Subcutaneous adipose tissue (tissue), 4 donors: ENCODE data around the gene KCNN4. TPM values are rescaled to one million over a fixed set of nuclear protein-coding genes. Genes with fewer than 3 reads are reported as not detected.

Experiments used
- CTCF ChIP-seq: fragments of 450-650 bp; IDR thresholded peaks from one replicate; pipeline ENCODE4 v1.5.1; 2016; ENCODE audit warnings: low read depth, mild to moderate bottlenecking, control low read depth, antibody characterized with exemption, moderate library complexity
- total RNA-seq, 4 donors: library from RNA; depleted of rRNA; stranded (reverse); fragments of >200 nt; gene quantifications; one replicate each; pipeline ENCODE4 v1.1.0, GENCODE V29; 2016

The KCNN4 gene
- total RNA-seq, 4 donors from 2014 or later, result 0.57 to 25.2 (median 3.6) TPM

GRCh38 chr19:43781630-43782310 is 997 bp upstream of the KCNN4 start:
- TF ChIP-seq CTCF, result no peak

GRCh38 chr19:43779820-43780219 is 953 bp downstream of the KCNN4 start:
- no peak for TF ChIP-seq CTCF

- no peak for TF ChIP-seq CTCF
Measured at GRCh38 chr19:43779147-43779819, 1.5 kb downstream of the KCNN4 start.

- no peak for TF ChIP-seq CTCF
Measured at GRCh38 chr19:43778651-43779050, 2.1 kb downstream of the KCNN4 start.

- no peak for TF ChIP-seq CTCF
Measured at GRCh38 chr19:43777163-43777695, 3.5 kb downstream of the KCNN4 start.

- TF ChIP-seq CTCF, result no peak
Measured at GRCh38 chr19:43776286-43776685, 4.5 kb downstream of the KCNN4 start.

GRCh38 chr19:43775299-43775890 is 5.4 kb downstream of the KCNN4 start:
- TF ChIP-seq CTCF, result no peak
